ENCODE data around the gene RNF43.
A peak's percentile ranks its signal among the peaks of the same experiment; 100 is the strongest.
"Not testable (repeated sequence)": the region's sequence is repeated elsewhere in the genome, so short reads cannot be mapped to it uniquely, and the experiment has no call there.

RNF43 gene

GRCh38 chr17:58403311-58403710, 14.0 kb downstream of the RNF43 start:
- peak; percentile 39 for DNase-seq

- DNase-seq = peak; percentile 99
Observed at GRCh38 chr17:58402679-58403078, 14.7 kb downstream of the RNF43 start.

- peak; percentile 80 for DNase-seq
Observed at GRCh38 chr17:58402047-58402446, 15.3 kb downstream of the RNF43 start.

- DNase-seq = no peak
Observed at GRCh38 chr17:58401287-58401686, 16.0 kb downstream of the RNF43 start.

- DNase-seq = no peak
Observed at GRCh38 chr17:58400826-58401225, 16.5 kb downstream of the RNF43 start.

- DNase-seq = no peak
Observed at GRCh38 chr17:58399974-58400373, 17.4 kb downstream of the RNF43 start.

GRCh38 chr17:58398574-58399266, 18.6 kb downstream of the RNF43 start:
- DNase-seq = no peak

GRCh38 chr17:58397421-58397820, 19.9 kb downstream of the RNF43 start:
- not testable (repeated sequence) for DNase-seq

- DNase-seq = no peak
Observed at GRCh38 chr17:58396173-58396572, 21.2 kb downstream of the RNF43 start.

- DNase-seq = no peak
Observed at GRCh38 chr17:58394534-58395223, 22.7 kb downstream of the RNF43 start.

- peak; percentile 80 for DNase-seq
Observed at GRCh38 chr17:58391302-58391984, 25.9 kb downstream of the RNF43 start.

- no peak for DNase-seq
Observed at GRCh38 chr17:58390884-58391283, 26.4 kb downstream of the RNF43 start.

GRCh38 chr17:58388302-58389190, 28.8 kb downstream of the RNF43 start:
- DNase-seq = no peak

- DNase-seq = no peak
Observed at GRCh38 chr17:58387834-58388233, 29.5 kb downstream of the RNF43 start.

GRCh38 chr17:58386708-58387107, 30.6 kb downstream of the RNF43 start:
- DNase-seq = no peak

- DNase-seq = no peak
Observed at GRCh38 chr17:58385359-58385899, 31.9 kb downstream of the RNF43 start.

- DNase-seq = no peak
Observed at GRCh38 chr17:58384897-58385296, 32.4 kb downstream of the RNF43 start.

GRCh38 chr17:58383892-58384462, 33.4 kb downstream of the RNF43 start:
- no peak for DNase-seq

- DNase-seq = no peak
Observed at GRCh38 chr17:58382872-58383242, 34.5 kb downstream of the RNF43 start.

- DNase-seq = no peak
Observed at GRCh38 chr17:58382108-58382871, 35.0 kb downstream of the RNF43 start.
